ENCODE measurements around the gene INSR.
A peak's percentile ranks its signal among the peaks of the same experiment; 100 is the strongest.

INSR gene

DNA sequence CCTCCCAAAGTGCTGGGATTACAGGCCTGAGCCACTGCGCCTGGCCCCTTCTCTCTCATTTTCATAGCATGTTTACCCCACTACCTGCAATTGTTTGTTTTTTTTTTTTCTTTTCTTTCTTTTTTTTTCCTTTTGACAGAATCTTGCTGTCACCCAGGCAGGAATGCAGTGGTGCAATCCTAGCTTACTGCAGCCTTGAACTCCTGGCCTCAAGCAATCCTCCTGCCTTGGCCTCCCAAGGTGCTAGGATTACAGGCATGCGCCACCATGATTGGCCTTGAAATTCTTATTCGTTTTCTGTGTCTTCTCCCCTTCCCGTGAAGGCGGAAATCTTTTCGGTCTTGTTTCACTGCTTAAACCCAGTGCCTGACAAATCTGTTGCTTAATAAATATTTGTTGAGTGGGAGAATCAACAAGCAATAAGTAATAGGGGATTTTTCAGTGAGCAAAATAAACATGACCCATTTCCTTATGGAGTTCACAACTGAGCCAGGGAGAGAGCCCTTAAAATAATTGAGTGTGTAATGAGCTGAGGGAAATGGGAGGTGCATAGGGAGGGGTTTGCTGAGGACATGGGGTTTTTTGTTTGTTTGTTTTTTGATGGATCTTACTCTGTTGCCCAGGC lies 1.8 kb upstream of the INSR start:
- no peak for DNase-seq

DNA sequence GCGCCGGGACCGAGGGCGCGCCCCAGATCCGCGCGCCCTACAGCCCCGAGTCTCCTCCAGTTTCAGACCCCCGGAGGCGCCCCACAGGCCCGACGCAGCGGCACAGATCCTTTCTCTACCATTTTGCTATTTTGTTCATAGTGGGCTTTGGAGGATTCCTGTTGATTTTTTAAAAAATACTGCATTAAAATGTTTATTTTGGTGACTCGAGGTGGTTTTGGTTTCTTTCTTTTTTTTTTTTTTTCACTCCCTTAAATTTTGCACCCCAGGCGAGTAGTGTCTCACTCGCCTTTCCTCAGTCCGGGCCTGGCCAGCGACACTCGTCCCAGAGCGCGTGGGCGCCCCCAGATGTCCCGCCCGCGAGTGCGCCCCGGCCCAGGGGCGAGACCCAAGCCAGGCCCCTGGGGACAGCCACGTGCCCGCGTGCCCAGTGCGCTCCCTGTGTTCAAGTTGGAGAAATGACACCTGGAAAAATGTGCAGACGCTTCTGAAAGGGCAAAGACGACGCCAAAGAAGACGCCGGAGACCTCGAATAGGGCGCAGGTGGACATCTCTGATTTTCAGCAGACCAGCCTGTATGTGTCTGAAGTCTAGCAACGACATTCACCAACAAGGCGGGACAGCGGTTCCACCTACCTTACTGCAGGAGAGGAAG lies 471 bp upstream of the INSR start:
- peak; percentile 45 to 93 (median 81) for DNase-seq

DNA sequence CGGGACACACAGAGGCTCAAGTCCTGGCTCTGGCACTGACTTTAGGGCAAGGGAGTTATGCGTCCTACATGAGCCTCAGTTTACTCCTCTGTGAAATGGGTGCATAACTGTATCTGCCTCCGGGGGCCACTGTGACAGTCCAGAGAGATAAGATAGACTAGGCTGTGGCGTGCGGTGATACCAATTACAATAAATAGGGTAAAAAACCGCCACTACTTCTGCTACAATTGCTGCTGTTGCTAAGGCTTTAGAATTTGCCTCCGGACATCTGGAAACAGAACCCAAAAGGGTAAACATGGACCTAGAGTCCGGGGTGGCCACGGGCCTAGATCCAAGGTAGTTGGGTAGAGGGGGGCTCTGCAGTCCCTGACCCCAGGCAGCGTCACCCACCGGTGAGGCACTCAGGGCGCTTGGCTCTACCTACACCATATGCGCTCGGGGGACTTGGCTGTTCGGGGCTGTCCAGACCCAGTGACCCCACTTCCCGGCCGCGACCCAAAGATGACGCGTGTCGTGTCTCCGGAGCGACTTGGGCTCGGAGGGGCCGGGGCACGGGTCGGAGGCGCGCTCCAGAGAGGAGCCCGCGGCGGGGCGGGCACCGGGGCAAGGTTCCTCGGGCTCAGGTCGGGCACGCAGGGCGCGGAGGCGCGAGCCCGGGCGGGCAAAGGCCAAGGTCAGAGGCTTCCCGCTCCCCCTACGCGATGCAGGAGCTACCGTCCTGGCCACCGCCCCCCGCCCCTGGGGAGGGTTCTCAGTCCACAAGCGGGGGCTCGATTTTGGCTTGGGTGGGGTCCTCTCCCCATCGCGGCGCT lies 1.1 kb downstream of the INSR start:
- DNase-seq: peak in 2 of 3 experiments; percentile 54 to 70

DNA sequence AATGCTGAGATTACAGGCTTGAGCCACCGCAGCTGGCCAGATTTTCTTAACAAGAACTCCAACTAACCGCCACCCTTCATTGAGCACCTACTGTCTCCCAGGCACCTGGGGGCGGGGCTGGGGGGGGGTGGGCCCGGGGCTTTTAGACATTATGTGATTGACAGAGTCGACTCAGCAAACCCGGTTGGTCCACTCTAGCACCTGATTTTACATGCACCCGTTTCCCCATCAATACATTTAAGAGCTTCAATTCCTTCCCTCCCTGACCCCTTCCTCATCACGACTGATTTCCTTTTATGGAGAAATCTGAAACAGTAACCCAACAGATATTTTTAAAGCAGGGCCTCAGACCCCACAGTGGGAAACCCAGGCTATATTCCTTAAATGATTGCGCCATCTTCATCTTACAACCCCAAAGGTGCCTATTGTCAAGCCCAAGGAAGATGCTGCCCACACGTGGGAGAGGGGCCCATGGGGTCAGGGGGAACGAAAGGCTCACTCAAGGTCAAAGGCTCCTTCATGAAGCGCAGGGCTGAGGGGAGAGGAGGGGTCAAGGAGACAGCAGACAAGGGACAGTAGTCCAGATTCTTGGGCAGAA lies 1.8 kb downstream of the INSR start:
- DNase-seq: no peak

DNA sequence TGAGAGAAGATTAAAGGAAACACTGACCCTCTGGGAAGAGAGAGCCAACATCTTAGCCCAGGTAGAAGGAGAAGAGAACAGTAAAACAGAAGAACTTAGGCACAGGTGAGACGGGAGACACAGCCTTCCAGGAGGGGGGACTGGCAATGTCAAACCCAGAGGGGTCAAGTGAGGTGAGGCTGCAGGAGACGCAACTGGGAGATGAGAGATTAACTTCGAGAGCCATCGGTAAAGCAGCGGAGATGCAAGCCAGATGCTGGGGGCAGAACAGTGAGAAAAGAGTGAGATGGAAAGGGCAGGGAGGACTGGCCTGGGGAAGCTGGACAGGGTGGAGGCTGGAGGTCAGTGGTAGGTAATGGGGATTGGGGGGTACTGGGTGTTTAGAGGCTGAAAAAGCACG lies 5.2 kb downstream of the INSR start:
- DNase-seq: no peak

DNA sequence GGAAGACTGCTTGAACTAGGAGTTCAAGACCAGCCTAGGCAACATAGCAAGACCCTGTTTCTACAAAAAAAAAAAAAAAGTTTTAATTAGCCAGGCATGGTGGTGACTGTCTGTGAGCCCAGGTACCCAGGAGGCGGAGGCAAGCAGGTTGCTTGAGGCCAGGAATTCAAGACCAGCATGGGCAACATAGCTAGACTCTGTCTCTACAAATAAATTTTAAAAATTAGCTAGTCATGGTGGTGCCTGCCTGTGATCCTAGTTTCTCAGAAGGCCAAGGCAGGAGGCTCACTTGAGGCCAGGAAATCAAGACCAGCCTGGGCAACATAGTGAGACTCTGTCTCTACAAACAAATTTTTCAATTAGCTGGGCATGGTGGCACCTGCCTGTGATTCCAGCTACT lies 6.1 kb downstream of the INSR start:
- no peak for DNase-seq

DNA sequence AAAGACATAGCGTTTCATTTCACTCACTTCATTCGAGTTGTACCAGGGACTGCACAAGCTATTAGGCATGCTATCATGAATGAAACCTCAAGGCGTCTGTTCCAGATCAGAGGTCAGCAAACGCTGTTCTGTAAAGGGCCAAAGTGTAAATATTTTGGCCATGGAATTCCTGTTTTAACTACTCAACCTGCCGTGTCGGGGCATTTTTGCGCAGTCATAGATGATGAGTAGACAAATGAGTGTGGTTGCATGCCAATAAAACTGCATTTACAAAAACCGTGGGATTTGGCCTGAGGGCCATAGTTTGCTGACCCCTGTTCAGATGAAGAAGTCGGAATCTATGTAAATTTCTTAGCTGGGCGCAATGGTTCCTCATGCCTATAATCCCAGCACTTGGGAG lies 6.5 kb downstream of the INSR start:
- DNase-seq: no peak

DNA sequence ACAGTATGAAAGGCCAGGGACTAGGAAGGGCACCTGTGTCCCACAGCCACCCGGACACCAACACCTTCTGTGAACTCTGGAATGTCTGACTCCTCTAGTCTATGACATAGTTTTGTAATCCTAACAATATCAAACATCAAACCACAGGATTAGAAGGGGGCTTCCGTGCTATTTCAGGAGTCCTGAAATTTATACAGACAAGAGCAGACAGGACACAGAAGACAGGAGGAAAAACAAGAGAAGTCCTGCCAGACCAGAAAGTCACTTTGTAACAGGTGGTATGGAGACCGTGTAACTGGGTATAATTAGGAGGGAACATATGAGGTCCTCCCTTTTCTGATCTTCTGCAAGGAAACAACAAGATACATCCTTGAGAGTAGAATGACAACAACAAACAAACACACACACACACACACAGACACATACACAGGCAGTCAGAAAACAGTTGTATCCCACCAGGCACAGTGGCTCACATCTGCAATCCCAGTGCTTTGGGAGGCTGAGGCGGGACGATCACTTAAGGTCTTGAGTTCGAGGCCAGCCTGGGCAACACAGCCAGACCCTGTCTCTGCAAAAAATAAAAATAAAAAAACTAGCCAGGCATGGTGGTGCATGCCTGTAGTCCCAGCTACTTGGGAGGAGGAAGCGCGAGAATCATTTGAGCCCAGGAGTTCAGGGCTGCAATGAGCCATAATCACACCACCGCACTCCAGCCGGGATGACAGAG lies 13.1 kb downstream of the INSR start:
- DNase-seq: no peak

DNA sequence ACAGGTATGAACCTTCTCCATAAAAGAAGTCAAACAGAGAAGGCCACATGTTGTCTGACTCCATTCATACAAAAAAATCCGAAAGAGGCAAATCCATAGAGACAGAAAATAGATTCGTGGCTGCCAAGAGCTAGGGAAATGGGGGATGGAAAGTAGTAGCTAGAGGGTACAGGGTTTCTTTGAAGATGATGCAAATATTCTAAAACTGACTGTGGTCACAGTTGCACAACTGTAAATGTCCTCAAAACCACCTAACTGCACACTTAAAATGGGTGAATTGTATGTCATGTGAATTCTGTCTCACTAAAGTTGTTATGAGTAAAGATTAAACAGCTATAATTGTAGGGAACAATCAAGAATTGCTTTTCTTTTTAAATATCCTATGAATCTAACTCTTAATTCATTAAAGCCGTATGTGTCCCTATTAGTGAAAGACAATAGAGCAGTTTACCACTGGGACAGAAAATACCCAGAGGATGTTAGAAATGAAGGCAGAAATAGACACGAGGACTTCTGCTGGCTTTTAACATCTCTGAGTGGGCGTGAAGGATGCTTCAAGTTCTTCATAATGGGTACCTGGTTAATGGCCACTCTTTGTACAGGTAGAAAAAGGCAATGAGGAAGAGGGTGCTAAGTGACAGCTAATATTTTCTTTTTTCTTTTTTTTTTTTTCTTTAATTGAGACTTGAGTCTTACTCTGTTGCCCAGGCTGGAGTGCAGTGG lies 21.2 kb downstream of the INSR start:
- no peak for DNase-seq

DNA sequence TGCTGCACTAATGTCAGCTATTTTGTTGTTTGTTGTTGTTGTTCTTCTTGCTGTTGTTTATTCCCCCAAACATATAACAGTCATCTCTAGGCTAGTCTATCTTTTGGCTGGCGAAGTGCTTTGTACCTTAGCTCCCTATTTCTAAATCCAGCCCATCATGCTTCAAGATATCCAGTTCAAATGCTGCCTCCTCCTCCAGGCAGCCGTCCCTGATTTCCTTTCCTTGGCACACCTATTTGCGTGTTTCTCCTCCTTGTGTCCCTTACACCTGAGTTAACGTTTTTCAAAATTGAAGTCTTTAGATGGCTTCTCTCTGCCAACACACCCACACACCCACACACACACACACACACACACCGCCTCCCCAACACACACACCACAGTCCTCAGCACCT lies 25.5 kb downstream of the INSR start:
- DNase-seq: no peak

DNA sequence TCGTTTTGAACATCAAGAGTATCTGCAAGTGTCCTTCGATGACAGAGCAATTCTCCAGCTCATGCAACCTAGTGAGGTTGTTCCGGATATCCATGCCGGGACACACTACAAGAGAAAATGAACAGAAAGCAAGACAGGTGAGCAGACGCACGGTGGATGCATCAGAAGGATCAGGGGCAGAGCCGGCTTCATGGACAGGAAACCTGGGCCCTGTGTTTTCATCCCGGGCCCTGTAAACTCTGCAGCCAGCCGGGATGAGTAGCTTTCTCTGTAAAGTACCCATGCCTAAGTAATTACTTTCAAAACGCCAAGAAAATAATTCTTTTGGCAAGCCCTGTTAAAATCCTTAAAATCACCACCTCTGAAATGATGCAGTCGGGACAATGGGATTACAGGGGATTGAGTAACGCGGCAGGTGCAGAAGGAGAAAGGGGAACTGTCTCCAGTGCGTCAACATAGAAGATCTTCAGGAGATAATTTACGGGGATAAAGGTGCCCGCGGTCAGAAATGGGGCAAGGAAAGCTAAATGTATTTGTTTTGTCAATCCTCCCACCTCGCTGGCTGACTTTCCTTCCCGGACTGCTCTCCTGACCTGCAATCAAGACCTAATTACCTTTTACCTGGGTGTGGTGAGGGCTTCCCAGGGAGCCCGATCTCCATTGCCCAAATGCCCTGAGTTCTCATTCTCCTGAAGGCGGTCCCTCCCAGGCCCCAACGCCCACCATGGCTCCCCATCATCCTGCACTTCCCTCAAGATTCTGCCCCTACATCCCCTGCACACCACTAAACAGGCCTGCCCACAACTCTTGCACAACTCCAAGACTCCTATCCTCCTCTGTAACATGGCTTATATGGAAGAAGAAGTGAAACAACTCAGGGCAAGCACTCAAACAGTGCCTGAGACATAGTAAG lies 26.2 kb downstream of the INSR start:
- peak in 1 of 3 experiments; percentile 17 for DNase-seq

DNA sequence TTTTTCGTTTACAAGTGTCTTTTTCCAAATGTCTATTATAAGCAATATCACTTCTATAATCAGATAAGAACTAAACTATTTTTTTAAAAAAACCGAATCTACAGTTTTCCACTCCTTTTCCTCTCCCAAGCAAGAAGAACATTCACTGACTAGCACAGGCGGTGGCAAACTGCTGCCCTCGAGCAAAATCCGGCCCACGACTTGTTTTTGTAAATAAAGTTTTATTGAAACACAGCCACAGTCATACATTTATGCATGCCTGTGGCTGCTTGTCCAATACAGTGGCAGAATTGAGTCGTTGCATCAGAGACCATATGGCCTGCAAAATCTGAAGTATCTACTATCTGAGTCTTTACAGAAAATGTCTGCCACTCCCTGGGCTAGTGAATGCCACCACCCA lies 27.4 kb downstream of the INSR start:
- DNase-seq: no peak

DNA sequence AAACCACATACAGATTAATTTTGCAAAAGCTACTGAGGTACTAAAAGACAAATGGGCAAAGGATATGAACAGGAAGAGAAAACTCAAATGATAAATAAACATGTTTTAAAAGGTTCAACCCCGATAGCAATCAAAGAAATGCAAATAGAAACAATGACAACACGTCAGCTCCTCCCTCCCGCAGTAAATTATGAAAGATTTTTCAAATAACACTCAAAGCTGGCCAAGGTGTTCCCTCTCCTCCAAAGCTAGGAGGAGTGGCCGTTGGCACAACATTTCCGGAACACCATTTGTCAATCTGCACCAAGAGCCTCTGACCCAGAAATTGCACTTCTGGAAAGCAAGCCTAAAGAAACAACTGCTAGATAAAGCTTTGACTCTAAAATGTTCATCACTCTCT lies 28.3 kb downstream of the INSR start:
- no peak for DNase-seq

DNA sequence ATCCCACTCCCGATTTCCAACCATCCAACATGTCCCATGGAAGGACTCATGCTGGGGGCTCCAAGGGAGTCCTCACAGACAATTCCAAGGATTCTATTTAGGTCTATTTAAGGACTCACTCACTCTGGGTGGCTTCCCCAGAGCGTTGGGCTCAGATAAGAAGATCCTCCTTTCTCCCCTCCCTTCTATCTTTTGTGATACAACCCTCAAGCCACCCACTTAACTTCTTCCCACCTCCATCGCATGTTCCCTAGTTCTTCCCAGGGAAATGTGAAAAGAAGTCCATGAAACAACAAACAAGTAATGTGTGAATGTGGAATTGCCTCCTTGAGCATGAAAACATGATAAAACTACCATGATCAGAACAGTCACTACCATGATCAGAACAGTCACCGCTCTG lies 29.4 kb downstream of the INSR start:
- no peak for DNase-seq

DNA sequence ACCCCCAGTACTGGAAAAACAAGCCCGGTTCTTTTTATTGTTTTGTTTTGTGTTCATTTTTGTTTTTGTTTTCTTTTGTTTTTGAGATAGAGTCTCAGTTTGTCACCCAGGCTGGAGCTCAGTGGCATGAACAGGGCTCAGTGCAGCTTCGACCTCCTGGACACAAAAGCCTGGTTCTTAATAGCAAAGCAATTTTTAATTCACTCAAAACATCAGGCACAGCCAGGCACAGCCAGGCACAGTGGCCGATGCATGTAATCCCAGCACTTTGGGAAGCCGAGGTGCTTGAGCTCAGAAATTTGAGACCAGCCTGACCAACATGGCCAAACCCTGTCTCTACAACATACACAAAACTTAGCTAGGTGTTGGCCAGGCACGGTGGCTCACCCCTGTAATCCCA lies 30.7 kb downstream of the INSR start:
- no peak for DNase-seq

DNA sequence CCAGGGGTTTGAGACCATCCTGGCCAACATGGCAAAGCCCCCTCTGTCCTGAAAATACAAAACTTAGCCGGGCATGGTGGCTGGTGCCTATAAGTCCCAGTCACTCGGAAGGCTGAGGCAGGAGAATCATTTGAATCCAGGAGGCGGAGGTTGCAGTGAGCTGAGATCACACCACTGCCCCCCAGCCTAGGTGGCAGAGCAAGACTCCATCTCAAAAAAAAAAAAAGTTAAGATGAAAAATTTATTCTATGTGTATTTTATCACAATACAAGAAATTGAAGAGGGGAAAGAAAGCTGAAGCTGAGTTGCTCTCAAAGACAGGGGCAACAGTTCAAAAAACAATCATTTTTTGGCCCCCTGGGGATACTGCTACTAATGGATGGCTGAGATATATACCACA lies 31.1 kb downstream of the INSR start:
- no peak for DNase-seq

DNA sequence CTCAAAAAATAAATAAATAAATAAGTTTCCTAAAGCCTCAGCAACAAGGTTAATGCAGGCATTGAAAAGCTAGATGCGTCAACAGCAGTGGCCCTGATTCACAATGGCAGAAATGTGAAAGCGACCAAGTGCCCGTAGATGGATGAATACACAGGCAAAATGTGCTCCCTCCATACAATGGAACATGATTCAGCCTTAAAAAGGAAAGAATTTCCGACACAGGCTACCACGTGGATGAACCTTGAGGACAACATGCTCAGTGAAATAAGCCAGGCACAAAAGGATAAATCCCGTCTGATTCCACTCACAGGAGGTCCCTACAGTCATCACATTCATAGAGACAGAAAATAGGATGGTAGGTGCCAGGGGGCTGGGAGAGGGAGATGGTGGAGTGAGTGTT lies 31.7 kb downstream of the INSR start:
- no peak for DNase-seq

DNA sequence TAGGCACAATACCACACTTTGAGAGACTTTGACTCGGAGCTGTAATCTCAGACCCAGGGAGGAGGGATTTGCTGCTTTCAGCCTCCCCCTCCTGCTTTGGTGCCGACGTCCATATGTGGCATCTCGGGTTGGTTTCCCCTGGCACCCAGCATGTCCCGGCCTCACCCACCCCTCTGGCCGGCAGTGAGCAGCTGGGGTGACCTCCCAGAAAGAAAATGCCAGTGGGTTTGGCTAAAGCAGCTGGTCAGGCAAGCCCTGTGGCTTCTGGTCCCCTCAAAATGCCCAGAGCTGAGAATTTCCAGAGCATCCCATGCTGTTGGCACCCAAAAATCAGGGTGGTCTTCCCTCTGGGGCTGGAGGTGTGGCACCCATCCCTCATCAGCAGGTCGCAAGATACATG lies 34.1 kb downstream of the INSR start:
- no peak for DNase-seq

DNA sequence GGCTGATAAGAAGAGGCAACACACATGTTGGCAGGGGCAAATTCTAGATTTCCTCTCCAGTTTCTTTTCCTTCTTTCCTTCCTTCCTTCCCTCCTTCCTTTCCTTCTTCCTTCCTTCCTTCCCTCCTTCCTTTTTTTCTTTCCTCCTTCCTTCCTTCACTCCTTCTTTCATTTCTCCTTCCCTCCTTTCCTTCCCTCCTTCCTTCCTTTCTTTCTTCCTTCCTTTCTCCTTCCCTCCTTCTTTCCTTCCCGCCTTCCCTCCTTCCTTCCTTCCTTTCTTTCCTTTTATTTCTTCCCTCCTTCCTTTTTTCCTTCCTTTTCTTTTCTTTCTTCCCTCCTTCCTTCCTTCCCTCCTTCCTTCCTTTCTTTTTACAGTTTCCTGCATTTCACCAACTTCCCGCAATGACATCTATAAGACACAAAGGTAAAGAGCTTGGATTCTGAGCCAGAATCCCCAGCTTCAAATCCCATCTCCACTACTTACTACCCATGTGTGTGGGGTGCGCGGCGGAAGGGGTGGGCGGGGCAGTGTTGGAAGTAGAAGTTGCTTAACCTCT lies 35.3 kb downstream of the INSR start:
- no peak for DNase-seq

DNA sequence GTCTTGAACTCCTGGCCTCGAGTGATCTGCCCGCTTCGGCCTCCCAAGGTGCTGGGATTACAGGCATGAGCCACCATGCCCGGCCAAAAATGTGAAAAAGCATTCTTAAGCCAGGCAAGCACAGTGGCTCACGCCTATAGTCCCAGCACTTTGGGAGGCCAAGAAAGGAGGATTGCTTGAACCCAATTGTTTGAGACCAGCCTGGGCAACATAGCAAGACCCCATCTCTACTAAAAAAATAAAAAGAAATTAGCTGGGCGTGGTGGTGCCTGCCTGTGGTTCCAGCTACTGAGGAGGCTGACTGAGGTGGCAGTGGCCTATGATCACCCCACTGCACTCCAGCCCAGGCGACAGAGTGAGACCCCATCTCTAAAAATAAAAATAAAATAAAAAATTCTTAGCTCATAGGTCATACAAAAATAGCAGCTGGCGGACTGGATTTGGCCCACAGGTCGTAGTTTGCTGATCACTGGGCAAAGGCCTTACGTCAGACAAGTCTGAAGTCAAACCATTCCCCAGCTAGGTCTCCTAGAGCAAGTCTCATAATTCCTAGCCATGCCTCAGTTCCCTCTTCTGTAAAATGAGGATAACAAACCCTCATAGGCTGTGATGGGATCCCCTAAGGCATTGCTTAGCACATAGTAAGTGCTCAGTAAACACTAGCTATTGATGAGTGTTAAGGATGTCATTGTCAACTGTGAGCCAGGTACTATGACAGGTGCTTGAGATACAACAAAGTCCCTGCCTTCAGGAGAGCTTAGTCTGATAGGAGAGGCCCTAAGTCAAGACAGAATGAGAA lies 36.0 kb downstream of the INSR start:
- DNase-seq: no peak

Measured in NCI-H1417 (cell line).